Progenitor cell of endocrine pancreas (in vitro differentiated cells): ENCODE measurements around the gene SBNO1. TPM values are rescaled to one million over a fixed set of nuclear protein-coding genes. Genes with fewer than 3 reads are reported as not detected.

ENCODE experiments used
- DNase-seq: peaks from one replicate; pipeline ENCODE4 v3.0.0; 2021; ENCODE audit warnings: low spot score; ENCODE audit not compliant: unreplicated experiment
- H3K27ac Mint-ChIP-seq: 2 replicates; pipeline ENCODE4 v1.8.0; 2021; ENCODE audit warnings: mild to moderate bottlenecking, moderate library complexity, mixed read lengths
- H3K27me3 Mint-ChIP-seq: 2 replicates; pipeline ENCODE4 v1.8.0; 2021; ENCODE audit warnings: mixed read lengths
- H3K36me3 Mint-ChIP-seq: 2 replicates; pipeline ENCODE4 v1.8.0; 2022; ENCODE audit warnings: mixed read lengths; ENCODE audit not compliant: insufficient read depth
- H3K4me1 Mint-ChIP-seq: 2 replicates; pipeline ENCODE4 v1.8.0; 2021; ENCODE audit warnings: low read depth, mixed read lengths
- H3K4me3 Mint-ChIP-seq: 2 replicates; pipeline ENCODE4 v1.8.0; 2021; ENCODE audit warnings: low read depth, mild to moderate bottlenecking, moderate library complexity, mixed read lengths
- H3K9me3 Mint-ChIP-seq: 2 replicates; pipeline ENCODE4 v1.8.0; 2021; ENCODE audit warnings: low read depth, mixed read lengths
- CTCF ChIP-seq: fragments of 200-600 bp; sonication (generic); IDR thresholded peaks from one replicate; pipeline ENCODE4 v1.5.0; 2021; ENCODE audit warnings: antibody characterized with exemption, mild to moderate bottlenecking; ENCODE audit not compliant: unreplicated experiment
- total RNA-seq: library from RNA; stranded (reverse); gene quantifications from 2 replicates; pipeline ENCODE4 v1.2.1, GENCODE V29; 2021

The SBNO1 gene
- total RNA-seq, 1 donor from 2014 or later, result 46.9 TPM

DNA sequence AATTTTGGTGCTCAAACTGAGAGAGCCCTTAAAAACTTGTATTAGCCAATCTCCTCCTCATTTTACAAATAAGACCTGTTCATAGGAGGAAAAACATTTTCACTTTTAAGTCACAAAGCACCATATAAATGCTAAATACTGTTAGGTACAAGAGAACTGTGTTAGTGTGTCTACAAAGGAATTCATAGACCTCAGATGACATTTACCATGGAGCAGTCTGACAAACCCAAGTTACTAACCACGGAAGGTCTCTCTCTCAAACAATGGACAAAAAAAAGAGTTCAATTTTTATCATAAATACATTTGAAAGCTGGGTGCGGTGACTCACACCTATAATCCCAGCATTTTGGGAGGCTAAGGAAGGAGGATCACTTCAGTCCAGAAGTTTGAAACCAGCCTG, 10.0 kb downstream of the SBNO1 start:
- H3K27ac Mint-ChIP-seq, result no peak overlapping the region
- peaks cover 11% of the 10 kb centered on the region for H3K4me1 Mint-ChIP-seq
- peaks cover 10% of the 10 kb centered on the region for H3K36me3 Mint-ChIP-seq
- DNase-seq, result no peak
- no peak overlapping the region for H3K4me3 Mint-ChIP-seq
- H3K27me3 Mint-ChIP-seq, result no peaks in the 10 kb centered on the region
- no peak for TF ChIP-seq CTCF
- H3K9me3 Mint-ChIP-seq, result no peaks in the 10 kb centered on the region

- no peak for TF ChIP-seq CTCF
- H3K4me1 Mint-ChIP-seq, result peaks cover 6% of the 10 kb centered on the region
- H3K9me3 Mint-ChIP-seq, result no peaks in the 10 kb centered on the region
- peak overlapping the region; percentile 15 for H3K27ac Mint-ChIP-seq
- H3K27me3 Mint-ChIP-seq, result no peaks in the 10 kb centered on the region
- peaks cover 13% of the 10 kb centered on the region for H3K36me3 Mint-ChIP-seq
- DNase-seq, result no peak
- H3K4me3 Mint-ChIP-seq, result no peak overlapping the region
Measured at GRCh38 chr12:123351349-123351748, 13.3 kb downstream of the SBNO1 start.

DNA sequence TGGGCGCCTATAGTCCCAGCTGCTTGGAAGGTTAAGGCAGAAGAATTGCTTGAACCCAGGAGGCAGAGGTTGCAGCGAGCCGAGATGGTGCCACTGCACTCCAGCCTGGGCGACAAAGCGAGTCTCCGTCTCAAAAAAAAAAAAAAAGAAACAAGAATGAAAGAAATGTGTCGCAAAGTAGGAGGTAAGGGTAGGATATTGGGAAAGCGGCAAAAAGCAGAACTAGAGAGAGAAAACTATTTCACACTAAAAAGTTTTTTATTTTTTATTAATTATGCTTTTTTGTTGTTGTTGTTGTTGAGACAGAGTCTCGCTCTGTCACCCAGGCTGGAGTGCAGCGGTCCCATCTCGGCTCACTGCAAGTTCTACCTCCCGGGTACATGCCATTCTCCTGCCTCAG, 17.7 kb downstream of the SBNO1 start:
- H3K27ac Mint-ChIP-seq, result no peak overlapping the region
- peaks cover 27% of the 10 kb centered on the region for H3K36me3 Mint-ChIP-seq
- H3K27me3 Mint-ChIP-seq, result no peaks in the 10 kb centered on the region
- H3K4me1 Mint-ChIP-seq, result no peaks in the 10 kb centered on the region
- DNase-seq, result no peak
- TF ChIP-seq CTCF, result no peak
- no peak overlapping the region for H3K4me3 Mint-ChIP-seq
- H3K9me3 Mint-ChIP-seq, result no peaks in the 10 kb centered on the region

DNA sequence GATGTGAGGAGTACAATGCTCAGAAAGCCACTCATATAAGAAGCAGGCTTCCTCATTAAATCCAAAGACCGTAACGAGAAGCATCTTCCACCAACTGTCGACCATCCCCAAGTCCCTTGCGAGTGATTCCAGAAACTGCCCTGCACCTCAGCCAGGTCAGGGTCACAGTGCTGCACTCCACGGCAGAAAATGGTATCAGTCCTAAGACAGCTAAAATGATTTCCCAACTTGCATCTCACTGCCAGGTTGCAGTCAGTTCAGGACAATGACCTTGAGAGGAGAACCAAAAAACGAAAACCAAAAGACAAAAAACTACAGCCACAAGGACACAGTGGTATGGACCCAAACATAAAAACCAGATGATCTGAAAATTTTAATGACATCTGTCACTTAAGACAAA, 20.6 kb downstream of the SBNO1 start:
- no peaks in the 10 kb centered on the region for H3K27me3 Mint-ChIP-seq
- H3K27ac Mint-ChIP-seq, result no peak overlapping the region
- H3K9me3 Mint-ChIP-seq, result no peaks in the 10 kb centered on the region
- no peak for TF ChIP-seq CTCF
- no peak for DNase-seq
- no peaks in the 10 kb centered on the region for H3K4me1 Mint-ChIP-seq
- no peak overlapping the region for H3K4me3 Mint-ChIP-seq
- H3K36me3 Mint-ChIP-seq, result peaks cover 35% of the 10 kb centered on the region

DNA sequence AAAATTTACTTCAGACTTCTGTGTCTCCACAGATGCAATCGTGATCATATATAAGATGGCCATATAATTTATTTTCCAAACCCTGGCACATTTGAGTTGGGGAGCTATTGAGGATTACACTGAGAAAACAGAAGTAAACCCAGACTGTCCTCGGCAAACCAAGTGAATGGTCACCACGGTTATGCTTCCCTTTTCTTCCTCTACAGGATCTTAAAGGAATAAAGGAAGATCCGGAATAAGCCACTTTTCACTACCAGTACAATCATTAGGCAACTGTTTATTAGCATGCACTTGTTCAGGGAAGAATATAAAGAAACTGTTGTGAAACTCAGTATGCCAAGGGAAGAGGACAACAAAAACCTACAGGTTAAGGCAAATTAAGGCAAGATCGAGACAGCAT, 27.6 kb downstream of the SBNO1 start:
- no peak overlapping the region for H3K27ac Mint-ChIP-seq
- TF ChIP-seq CTCF, result no peak
- no peaks in the 10 kb centered on the region for H3K9me3 Mint-ChIP-seq
- no peaks in the 10 kb centered on the region for H3K27me3 Mint-ChIP-seq
- DNase-seq, result no peak
- H3K4me3 Mint-ChIP-seq, result no peak overlapping the region
- no peaks in the 10 kb centered on the region for H3K4me1 Mint-ChIP-seq
- peaks cover 24% of the 10 kb centered on the region for H3K36me3 Mint-ChIP-seq

GRCh38 chr12:123336530-123336929, 28.1 kb downstream of the SBNO1 start:
- H3K27ac Mint-ChIP-seq, result peak overlapping the region; percentile 9
- no peaks in the 10 kb centered on the region for H3K9me3 Mint-ChIP-seq
- no peaks in the 10 kb centered on the region for H3K27me3 Mint-ChIP-seq
- no peak for DNase-seq
- TF ChIP-seq CTCF, result no peak
- H3K4me3 Mint-ChIP-seq, result no peak overlapping the region
- no peaks in the 10 kb centered on the region for H3K4me1 Mint-ChIP-seq
- H3K36me3 Mint-ChIP-seq, result peaks cover 27% of the 10 kb centered on the region
